Breast epithelium (tissue), 4 donors: ENCODE data around the gene PNMT. TPM values are rescaled to one million over a fixed set of nuclear protein-coding genes. Genes with fewer than 3 reads are reported as not detected.

Experiments used
- DNase-seq, 2 donors: peaks; one replicate each; pipeline ENCODE4 v3.0.0-alpha.2; 2019; ENCODE audit warnings: low spot score in 2 of 2
- H3K27ac ChIP-seq, 2 donors: fragments of 200-600 bp; sonication (generic) in 1 of 2; one replicate each; pipeline ENCODE4 v1.5.1; 2016 to 2019; ENCODE audit warnings: mild to moderate bottlenecking in 1 of 2
- H3K27me3 ChIP-seq, 2 donors: fragments of 200-600 bp; sonication (generic) in 1 of 2; one replicate each; pipeline versions ENCODE4 v1.5.1 to v1.6.0; 2017 to 2019; ENCODE audit warnings: control low read depth in 1 of 2, mild to moderate bottlenecking in 1 of 2
- H3K36me3 ChIP-seq: fragments of 200-600 bp; one replicate; pipeline ENCODE4 v1.5.1; 2019
- H3K4me1 ChIP-seq, 2 donors: fragments of 200-600 bp; sonication (generic); one replicate each; pipeline ENCODE4 v1.5.1; 2016 to 2019; ENCODE audit warnings: control low read depth in 1 of 2
- H3K4me3 ChIP-seq, 3 donors: fragments of 200-600 bp; sonication (generic); 1 replicate in 2 of 3; 2 replicates in 1 of 3; pipeline ENCODE4 v1.5.1; 2016 to 2019; ENCODE audit warnings: mild to moderate bottlenecking in 3 of 3, moderate library complexity in 2 of 3
- H3K9me3 ChIP-seq, 2 donors: fragments of 200-600 bp; sonication (generic) in 1 of 2; one replicate each; pipeline ENCODE4 v1.5.1; 2016 to 2019; ENCODE audit warnings: control low read depth in 1 of 2
- POLR2A ChIP-seq: fragments of 450-650 bp; IDR thresholded peaks from one replicate; pipeline ENCODE4 v1.6.1; 2016; ENCODE audit warnings: antibody characterized with exemption, mild to moderate bottlenecking, moderate library complexity
- POLR2AphosphoS5 ChIP-seq, 3 donors: sonication (generic); formaldehyde crosslinking; IDR thresholded peaks; one replicate each; pipeline ENCODE4 v1.6.1; 2017; ENCODE audit warnings: antibody characterized with exemption in 3 of 3
- intact Hi-C: fragments of 100-400 bp; cut with DNase I; formaldehyde crosslinking; loops from one replicate; pipeline ENCODE4 v1.15.1; 2023; ENCODE audit warnings: low total_unique reads
- total RNA-seq, 3 donors: library from RNA; depleted of rRNA; stranded (reverse); fragments of >200 nt; gene quantifications; one replicate each; pipeline ENCODE4 v1.1.0, GENCODE V29; 2016
- TF ChIP-seq, protein P1 (sequence below), 3 donors: fragments of 450-650 bp; IDR thresholded peaks; one replicate each; pipeline ENCODE4 v1.5.1; 2016 to 2017; ENCODE audit warnings: antibody characterized with exemption in 3 of 3, mild to moderate bottlenecking in 3 of 3, moderate library complexity in 3 of 3

The PNMT gene
- total RNA-seq, 3 donors from 2014 or later = 1.6 to 9.5 (median 5.1) TPM

DNA sequence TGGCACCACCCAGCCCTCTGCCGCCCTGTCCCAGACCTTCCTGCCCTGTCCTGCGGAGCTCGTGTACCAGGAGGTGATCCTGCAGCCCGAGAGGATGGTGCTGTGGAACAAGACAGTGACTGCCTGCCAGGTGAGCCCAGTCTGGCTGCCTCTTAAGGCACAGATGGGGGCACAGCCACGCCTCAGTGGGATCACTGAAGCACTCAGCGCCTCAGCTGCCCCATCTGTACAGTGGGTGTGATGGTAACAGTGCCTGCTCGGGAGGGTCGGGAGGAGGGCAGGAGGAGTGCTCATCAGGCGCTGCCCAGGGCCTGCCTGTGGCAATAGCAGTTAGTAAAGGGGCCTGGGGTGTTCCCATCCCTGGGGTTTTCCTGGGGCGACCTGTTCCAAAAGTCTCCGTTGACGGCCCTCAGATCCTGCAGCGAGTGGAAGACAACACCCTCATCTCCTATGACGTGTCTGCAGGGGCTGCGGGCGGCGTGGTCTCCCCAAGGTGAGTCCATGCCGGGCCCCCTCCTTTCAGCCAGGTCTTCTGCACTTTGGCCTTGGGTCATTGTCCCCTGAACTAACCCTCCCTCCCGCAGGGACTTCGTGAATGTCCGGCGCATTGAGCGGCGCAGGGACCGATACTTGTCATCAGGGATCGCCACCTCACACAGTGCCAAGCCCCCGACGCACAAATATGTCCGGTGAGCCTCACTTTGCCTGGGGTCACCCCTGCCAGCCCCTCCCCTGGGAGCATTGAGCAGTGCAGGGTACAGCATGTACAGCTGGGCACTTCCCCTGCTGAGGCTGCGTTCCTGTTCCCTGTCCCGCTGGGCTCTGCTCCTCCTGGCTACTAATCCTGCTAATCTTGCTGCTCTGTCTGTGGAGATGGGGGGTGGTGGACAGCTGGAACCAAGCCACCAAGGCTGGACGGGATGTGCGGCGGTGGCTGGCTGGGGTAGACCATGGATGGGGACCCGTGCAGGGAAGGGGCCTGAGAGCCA, 7.6 kb upstream of the PNMT start:
- H3K4me1 ChIP-seq = peaks cover 0 to 14% of the 10 kb centered on the region in 2 donors
- intact Hi-C loops = no loop called here
- H3K36me3 ChIP-seq = peaks cover 6% of the 10 kb centered on the region

DNA sequence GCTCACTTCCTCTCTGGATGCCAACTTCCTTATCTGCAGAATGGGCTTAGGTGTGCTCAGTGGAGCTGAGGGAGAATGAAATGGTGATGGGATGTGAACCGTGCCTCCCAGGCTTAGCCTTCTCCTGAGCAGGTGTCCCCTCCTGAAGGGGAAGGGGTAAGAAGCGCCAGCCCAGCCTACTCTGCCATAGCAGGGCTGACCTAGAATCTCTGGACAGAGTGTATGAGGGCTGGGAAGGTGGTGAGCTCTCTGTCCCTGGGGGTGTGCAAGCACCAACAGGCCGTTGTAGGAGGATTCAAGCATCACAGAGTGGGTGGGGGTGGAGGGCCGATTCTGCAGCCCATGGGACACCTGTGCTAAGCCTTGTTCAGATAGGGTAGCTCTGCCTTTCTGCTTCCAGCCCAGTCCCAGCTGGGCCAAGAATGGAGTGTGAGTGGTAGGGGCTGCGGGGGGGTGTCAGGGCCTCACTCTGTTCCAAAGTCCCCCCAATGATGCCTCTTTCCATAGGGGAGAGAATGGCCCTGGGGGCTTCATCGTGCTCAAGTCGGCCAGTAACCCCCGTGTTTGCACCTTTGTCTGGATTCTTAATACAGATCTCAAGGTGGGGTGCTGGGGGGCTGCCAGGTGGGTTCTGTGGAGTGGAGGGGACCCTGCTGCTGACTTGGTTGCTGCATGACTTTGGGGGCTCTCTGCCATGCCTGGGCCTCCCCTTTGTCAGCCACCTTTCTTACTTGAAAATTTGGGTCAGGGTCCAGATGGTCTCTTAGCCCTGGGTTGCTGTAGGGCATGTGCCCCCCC, 6.3 kb upstream of the PNMT start:
- DNase-seq = no peak
- TF ChIP-seq, protein P1, sequence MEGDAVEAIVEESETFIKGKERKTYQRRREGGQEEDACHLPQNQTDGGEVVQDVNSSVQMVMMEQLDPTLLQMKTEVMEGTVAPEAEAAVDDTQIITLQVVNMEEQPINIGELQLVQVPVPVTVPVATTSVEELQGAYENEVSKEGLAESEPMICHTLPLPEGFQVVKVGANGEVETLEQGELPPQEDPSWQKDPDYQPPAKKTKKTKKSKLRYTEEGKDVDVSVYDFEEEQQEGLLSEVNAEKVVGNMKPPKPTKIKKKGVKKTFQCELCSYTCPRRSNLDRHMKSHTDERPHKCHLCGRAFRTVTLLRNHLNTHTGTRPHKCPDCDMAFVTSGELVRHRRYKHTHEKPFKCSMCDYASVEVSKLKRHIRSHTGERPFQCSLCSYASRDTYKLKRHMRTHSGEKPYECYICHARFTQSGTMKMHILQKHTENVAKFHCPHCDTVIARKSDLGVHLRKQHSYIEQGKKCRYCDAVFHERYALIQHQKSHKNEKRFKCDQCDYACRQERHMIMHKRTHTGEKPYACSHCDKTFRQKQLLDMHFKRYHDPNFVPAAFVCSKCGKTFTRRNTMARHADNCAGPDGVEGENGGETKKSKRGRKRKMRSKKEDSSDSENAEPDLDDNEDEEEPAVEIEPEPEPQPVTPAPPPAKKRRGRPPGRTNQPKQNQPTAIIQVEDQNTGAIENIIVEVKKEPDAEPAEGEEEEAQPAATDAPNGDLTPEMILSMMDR (IDR thresholded peaks at IDR 0.05) = no peak
- TF ChIP-seq POLR2AphosphoS5 (IDR thresholded peaks at IDR 0.05) (no peak), POLR2A (no peak)
- H3K36me3 ChIP-seq = peaks cover 6% of the 10 kb centered on the region
- H3K4me3 ChIP-seq = peak overlapping the region in 1 of 3 donors; percentile 11
- H3K27ac ChIP-seq = peak overlapping the region; percentile 64 to 68
- H3K4me1 ChIP-seq = peaks cover 0 to 24% of the 10 kb centered on the region in 2 donors
- intact Hi-C loops = no loop called here
- peaks cover 0 to under 1% of the 10 kb centered on the region in 2 donors for H3K27me3 ChIP-seq
- no peaks in the 10 kb centered on the region for H3K9me3 ChIP-seq

More for the DNA sequence above, 7.6 kb upstream of the PNMT start:
- no peak for DNase-seq
- TF ChIP-seq, protein P1 (IDR thresholded peaks at IDR 0.05) = no peak
- TF ChIP-seq POLR2AphosphoS5 (IDR thresholded peaks at IDR 0.05) = peak in 1 of 3 donors; percentile 24
- Histone ChIP-seq H3K27ac (peak overlapping the region; percentile 9 to 82), H3K4me3 (peak overlapping the region in 1 of 3 donors; percentile 11), H3K9me3 (no peaks in the 10 kb centered on the region), H3K27me3 (no peaks in the 10 kb centered on the region)

DNA sequence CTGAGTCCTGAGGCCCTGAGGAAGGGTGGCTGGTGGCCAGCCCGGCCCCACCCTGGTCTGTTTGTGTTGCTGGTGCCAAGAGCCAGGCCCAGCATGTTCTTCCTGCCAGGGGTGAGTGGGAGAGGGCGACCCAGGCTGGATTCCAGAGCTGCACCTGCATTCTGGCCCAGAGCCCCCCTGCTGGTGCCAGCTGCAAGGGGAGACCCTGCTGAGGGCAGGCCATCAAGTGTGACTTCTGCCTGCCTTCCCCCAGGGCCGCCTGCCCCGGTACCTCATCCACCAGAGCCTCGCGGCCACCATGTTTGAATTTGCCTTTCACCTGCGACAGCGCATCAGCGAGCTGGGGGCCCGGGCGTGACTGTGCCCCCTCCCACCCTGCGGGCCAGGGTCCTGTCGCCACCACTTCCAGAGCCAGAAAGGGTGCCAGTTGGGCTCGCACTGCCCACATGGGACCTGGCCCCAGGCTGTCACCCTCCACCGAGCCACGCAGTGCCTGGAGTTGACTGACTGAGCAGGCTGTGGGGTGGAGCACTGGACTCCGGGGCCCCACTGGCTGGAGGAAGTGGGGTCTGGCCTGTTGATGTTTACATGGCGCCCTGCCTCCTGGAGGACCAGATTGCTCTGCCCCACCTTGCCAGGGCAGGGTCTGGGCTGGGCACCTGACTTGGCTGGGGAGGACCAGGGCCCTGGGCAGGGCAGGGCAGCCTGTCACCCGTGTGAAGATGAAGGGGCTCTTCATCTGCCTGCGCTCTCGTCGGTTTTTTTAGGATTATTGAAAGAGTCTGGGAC, 5.5 kb upstream of the PNMT start:
- intact Hi-C loops = no loop called here
- Histone ChIP-seq H3K27me3 (peaks cover 3 to 6% of the 10 kb centered on the region in 2 donors), H3K4me3 (no peak overlapping the region), H3K9me3 (no peaks in the 10 kb centered on the region), H3K4me1 (peaks cover 8 to 29% of the 10 kb centered on the region in 2 donors), H3K36me3 (peaks cover 6% of the 10 kb centered on the region), H3K27ac (peak overlapping the region; percentile 64 to 68)
- no peak for DNase-seq
- TF ChIP-seq, protein P1 (IDR thresholded peaks at IDR 0.05) = no peak
- no peak for TF ChIP-seq POLR2AphosphoS5 (IDR thresholded peaks at IDR 0.05)
- TF ChIP-seq POLR2A = no peak

DNA sequence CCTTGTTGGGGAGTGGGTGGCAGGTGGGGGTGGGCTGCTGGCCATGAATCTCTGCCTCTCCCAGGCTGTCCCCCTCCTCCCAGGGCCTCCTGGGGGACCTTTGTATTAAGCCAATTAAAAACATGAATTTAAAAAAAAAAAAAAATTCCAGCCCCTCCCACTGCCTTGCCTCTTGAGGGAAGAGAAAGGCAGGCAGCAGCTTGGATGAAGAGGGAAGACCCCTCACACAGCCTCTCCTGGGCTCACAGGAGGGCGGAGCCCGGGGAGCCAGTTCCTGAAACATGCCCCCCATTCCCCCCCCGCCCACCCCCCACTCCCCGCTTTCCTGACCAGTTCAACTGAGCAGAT, 4.9 kb upstream of the PNMT start:
- Histone ChIP-seq H3K9me3 (no peaks in the 10 kb centered on the region), H3K4me3 (no peak overlapping the region), H3K4me1 (peaks cover 12 to 34% of the 10 kb centered on the region in 2 donors), H3K27ac (peak overlapping the region; percentile 64 to 68), H3K27me3 (peaks cover 3 to 6% of the 10 kb centered on the region in 2 donors), H3K36me3 (peaks cover 6% of the 10 kb centered on the region)
- no peak for TF ChIP-seq POLR2A
- no peak for TF ChIP-seq POLR2AphosphoS5 (IDR thresholded peaks at IDR 0.05)
- TF ChIP-seq, protein P1 (IDR thresholded peaks at IDR 0.05) = no peak
- intact Hi-C loops = no loop called here
- no peak for DNase-seq
